ENCODE results near the gene SYCP2L. TPM values are rescaled to one million over a fixed set of nuclear protein-coding genes. Genes with fewer than 3 reads are reported as not detected.

Gene SYCP2L
- total and polyA plus RNA-seq, 2 of the 4 experiments (the other 2 are of a cell fraction) = 0.05 TPM; not detected in 1

GRCh38 chr6:10867952-10868351 is 18.9 kb upstream of the SYCP2L start:
- Histone ChIP-seq H3K4me3 (ENCODE audit: insufficient read depth, low read depth, low read length) (no peak overlapping the region), H3K9me3 (ENCODE audit: control insufficient read depth, insufficient read depth, low read length) (no peaks in the 10 kb centered on the region), H3K79me1 (ENCODE audit: low read depth in 1 of 2, low read length in 2 of 2) (no peaks in the 10 kb centered on the region), H4K8ac (ENCODE audit: low read depth in 2 of 2, low read length in 2 of 2) (no peak overlapping the region), H2BK120ac (ENCODE audit: low read depth, low read length) (no peak overlapping the region), H3K14ac (replicated peaks; ENCODE audit: low read depth, low read length) (no peak overlapping the region), H3K18ac (ENCODE audit: low read depth, low read length) (no peak overlapping the region), H3K27ac (ENCODE audit: insufficient read depth, low read length) (no peak overlapping the region), H3K56ac (ENCODE audit: extremely low read depth, insufficient read depth, low read length) (no peak overlapping the region), H3K9me1 (ENCODE audit: insufficient read depth, low read length) (no peaks in the 10 kb centered on the region), H2AK5ac (ENCODE audit: low read depth, low read length) (no peak overlapping the region), H3K4ac (ENCODE audit: low read depth, low read length) (no peak overlapping the region), H3K4me1 (ENCODE audit: control insufficient read depth, insufficient read depth, low read length) (no peaks in the 10 kb centered on the region), H3K27me3 (ENCODE audit: control insufficient read depth, insufficient read depth, low read length) (0 out of 2 replicates have a peak, but pooled peaks cover 2% of the 10 kb centered on the region), H2BK5ac (ENCODE audit: low read depth, low read length, poor library complexity, severe bottlenecking) (no peak overlapping the region), H4K5ac (ENCODE audit: low read depth, low read length) (no peak overlapping the region), H4K20me1 (ENCODE audit: insufficient read depth, low read length) (no peaks in the 10 kb centered on the region), H3K23ac (ENCODE audit: low read depth, low read length) (no peak overlapping the region), H2AFZ (replicated peaks; ENCODE audit: low read length, poor library complexity) (no peak overlapping the region), H3K4me2 (ENCODE audit: low read depth, low read length) (no peak overlapping the region), H2BK15ac (ENCODE audit: low read depth, low read length) (no peak overlapping the region), H4K91ac (ENCODE audit: insufficient read depth, low read depth, low read length) (no peak overlapping the region), H2AK9ac (replicated peaks; ENCODE audit: low read depth, low read length, poor library complexity) (no peak overlapping the region), H3K36me3 (ENCODE audit: control insufficient read depth, insufficient read depth, low read length) (no peaks in the 10 kb centered on the region), H2BK20ac (ENCODE audit: low read depth, low read length) (no peak overlapping the region), H3K9ac (ENCODE audit: low read depth, low read length) (no peak overlapping the region)
- ATAC-seq (ENCODE audit: low read depth) (no peak), DNase-seq (no peak)
- in situ Hi-C loops (cut with MboI; ENCODE audit: low sequenced_read_pairs) = no loop called here
- intact Hi-C loops (cut with micrococcal nuclease) = no loop called here
- CTCF ChIA-PET = interaction anchor here (0.6 kb wide), 1 partner anchor 27 kb away, joined by 4 read pairs; no protein-coding TSS in a partner anchor
- POLR2A ChIA-PET (ENCODE audit: unreplicated experiment) = no interaction called here
- WGBS, 2 experiments (ENCODE audit: extremely low coverage in 2 of 2, insufficient read length in 1 of 2) = 67% methylated on average over 1 of the region's 3 CpGs; no CpG with 5 or more reads in 1 of the 2 experiments
- dilution Hi-C loops (cut with HindIII; ENCODE audit: low sequenced_read_pairs, unreplicated experiment) = no loop called here
- BruUV-seq (replicated peaks) = no TSS peak
- TF ChIP-seq USF2 (IDR thresholded peaks at IDR 0.05; ENCODE audit: low read depth, low read length) = no peak

Measured in IMR-90 (cell line).